HCT116 (cell line): ENCODE measurements around the gene TOP3B. TPM values are rescaled to one million over a fixed set of nuclear protein-coding genes. Genes with fewer than 3 reads are reported as not detected.
A peak's percentile ranks its signal among the peaks of the same experiment; 100 is the strongest.

Experiments
- ATAC-seq: fragments of 200-7000 bp; cut with Tn5 transposase; 2 replicates; pipeline ENCODE4 v1.9.1; 2020; ENCODE audit warnings: mild to moderate bottlenecking, moderate library complexity
- BruUV-seq: library from RNA; stranded (reverse); fragments of 400-500 nt; replicated peaks from 2 replicates; lab custom pipeline; 2021; lab: Mats Ljungman, UMichigan
- CTCF ChIA-PET: fragments of 300-600 bp; sonication (Branson Sonifier 250); formaldehyde crosslinking; loops from one replicate; lab custom pipeline; 2021; ENCODE audit warnings: antibody characterized with exemption; lab: Charles Lee
- POLR2A ChIA-PET: fragments of 300-600, 350-600 bp; sonication (Branson Sonifier 250); formaldehyde crosslinking; loops from one replicate; lab custom pipeline; 2021; ENCODE audit warnings: antibody characterized with exemption; lab: Charles Lee
- RAD21 ChIA-PET, 2 experiments: fragments of 300-600 bp; sonication (Branson Sonifier 250); formaldehyde crosslinking; loops; one replicate each; lab custom pipeline; 2023; ENCODE audit warnings: low total read pairs in 2 of 2; ENCODE audit not compliant: uncharacterized antibody in 2 of 2, unreplicated experiment in 2 of 2, low non-redundant PET in 1 of 2; lab: Charles Lee
- DNase-seq: peaks from one replicate; pipeline ENCODE4 v3.0.0-alpha.2; 2010; ENCODE audit warnings: low read depth, low spot score
- H2AFZ ChIP-seq: fragments of 200-600 bp; shearing (Covaris generic), sonication (generic); 2 replicates; pipeline ENCODE4 v1.6.1; 2017; ENCODE audit warnings: low read depth, mixed run types, mixed read lengths, antibody characterized with exemption, low read length; ENCODE audit not compliant: poor library complexity, severe bottlenecking
- H3K27ac ChIP-seq: 2 replicates; pipeline ENCODE4 v1.5.1; 2012; ENCODE audit warnings: low read depth, low read length
- H3K27me3 ChIP-seq: fragments of 200-600 bp; sonication (generic); 2 replicates; pipeline ENCODE4 v1.6.1; 2016; ENCODE audit warnings: mixed run types, low read length, mixed read lengths; ENCODE audit not compliant: insufficient read depth
- H3K36me3 ChIP-seq, 2 experiments: fragments of 200-500 bp in 1 of 2; fragments of 200-600 bp in 1 of 2; sonication (Bioruptor generic) in 1 of 2; sonication (generic) in 1 of 2; 2 replicates each; pipeline versions ENCODE4 v1.5.1 to v1.6.1; 2014 to 2016; ENCODE audit warnings: low read length in 2 of 2, inconsistent platforms in 1 of 2, mixed read lengths in 1 of 2, mixed run types in 1 of 2; ENCODE audit not compliant: insufficient read depth in 2 of 2, control insufficient read depth in 1 of 2
- H3K4me1 ChIP-seq, 2 experiments: fragments of 200-600 bp in 1 of 2; sonication (generic) in 1 of 2; 2 replicates each; pipeline versions ENCODE4 v1.5.1 to v1.6.1; 2012 to 2017; ENCODE audit warnings: low read length in 2 of 2, inconsistent platforms in 1 of 2, mild to moderate bottlenecking in 1 of 2, mixed read lengths in 1 of 2, mixed run types in 1 of 2, moderate library complexity in 1 of 2; ENCODE audit not compliant: insufficient read depth in 2 of 2, control insufficient read depth in 1 of 2
- H3K4me2 ChIP-seq: fragments of 200-600 bp; sonication (generic); 2 replicates; pipeline ENCODE4 v1.6.1; 2017; ENCODE audit warnings: mixed run types, low read length, mixed read lengths
- H3K4me3 ChIP-seq, 2 experiments: fragments of 200-600 bp in 1 of 2; sonication (generic) in 1 of 2; replicated peaks in 1 of 2; 2 replicates each; pipeline ENCODE4 v1.5.1; 2011 to 2016; ENCODE audit warnings: low read length in 2 of 2, control low read depth in 1 of 2, low read depth in 1 of 2, mild to moderate bottlenecking in 1 of 2, mixed read lengths in 1 of 2, mixed run types in 1 of 2
- H3K79me2 ChIP-seq: fragments of 200-600 bp; sonication (generic); 2 replicates; pipeline ENCODE4 v1.6.1; 2017; ENCODE audit warnings: mild to moderate bottlenecking, mixed run types, low read length, moderate library complexity, mixed read lengths; ENCODE audit not compliant: insufficient read depth
- H3K9ac ChIP-seq: fragments of 200-600 bp; sonication (generic); 2 replicates; pipeline ENCODE4 v1.6.1; 2016; ENCODE audit warnings: low read length, mixed read lengths
- H3K9me2 ChIP-seq: fragments of 200-600 bp; sonication (generic), shearing (Covaris generic); 2 replicates; pipeline ENCODE4 v1.6.1; 2017; ENCODE audit warnings: mixed run types, mild to moderate bottlenecking, moderate library complexity; ENCODE audit not compliant: insufficient read depth
- H3K9me3 ChIP-seq, 2 experiments: fragments of 200-500 bp in 1 of 2; fragments of 200-600 bp in 1 of 2; sonication (Bioruptor generic) in 1 of 2; sonication (generic) in 1 of 2; 2 replicates each; pipeline ENCODE4 v1.6.1; 2014 to 2017; ENCODE audit warnings: low read length in 2 of 2, mixed read lengths in 2 of 2, inconsistent platforms in 1 of 2, low read depth in 1 of 2, mild to moderate bottlenecking in 1 of 2, mixed run types in 1 of 2, moderate library complexity in 1 of 2; ENCODE audit not compliant: control insufficient read depth in 1 of 2, insufficient read depth in 1 of 2
- H4K20me1 ChIP-seq: fragments of 200-600 bp; sonication (generic), shearing (Covaris generic); 2 replicates; pipeline ENCODE4 v1.6.1; 2017; ENCODE audit warnings: mixed run types, mild to moderate bottlenecking, moderate library complexity; ENCODE audit not compliant: insufficient read depth
- ATF3 ChIP-seq: IDR thresholded peaks from 2 replicates; pipeline ENCODE4 v1.6.1; 2012
- CBX3 ChIP-seq: IDR thresholded peaks from 2 replicates; pipeline ENCODE4 v1.6.1; 2012; ENCODE audit warnings: low read depth
- CTCF ChIP-seq, 3 experiments: fragments of 200-600 bp in 1 of 3; sonication (generic) in 1 of 3; IDR thresholded peaks in 2 of 3; conservative IDR thresholded peaks in 1 of 3; 2 replicates each; pipeline ENCODE4 v1.5.1; 2012 to 2017; ENCODE audit warnings: low read depth in 2 of 3, low read length in 2 of 3, antibody characterized with exemption in 1 of 3, borderline replicate concordance in 1 of 3, control low read depth in 1 of 3, mild to moderate bottlenecking in 1 of 3, mixed read lengths in 1 of 3, mixed run types in 1 of 3, moderate library complexity in 1 of 3; ENCODE audit not compliant: insufficient read depth in 1 of 3
- EGR1 ChIP-seq: IDR thresholded peaks from 2 replicates; pipeline ENCODE4 v1.6.1; 2012; ENCODE audit warnings: low read depth
- ELF1 ChIP-seq: IDR thresholded peaks from 2 replicates; pipeline ENCODE4 v1.6.1; 2012; ENCODE audit warnings: low read depth, borderline replicate concordance
- EZH2 ChIP-seq: fragments of 200-600 bp; sonication (generic); IDR thresholded peaks from 2 replicates; pipeline ENCODE4 v1.6.1; 2017; ENCODE audit warnings: antibody characterized with exemption, mixed run types
- POLR2A ChIP-seq: IDR thresholded peaks from 2 replicates; pipeline ENCODE4 v1.7.0; 2011; ENCODE audit warnings: borderline replicate concordance; ENCODE audit not compliant: insufficient read depth, insufficient read length; ENCODE audit errors: extremely low read depth
- POLR2AphosphoS5 ChIP-seq: IDR thresholded peaks from 2 replicates; pipeline ENCODE4 v1.6.1; 2011; ENCODE audit warnings: mild to moderate bottlenecking, low read depth, low read length, moderate library complexity
- REST ChIP-seq: IDR thresholded peaks from 2 replicates; pipeline ENCODE4 v1.6.1; 2012; ENCODE audit warnings: low read depth
- SIN3A ChIP-seq: IDR thresholded peaks from 2 replicates; pipeline ENCODE4 v1.6.1; 2012; ENCODE audit warnings: low read depth
- ZFX ChIP-seq: fragments of 450-650 bp; IDR thresholded peaks from 2 replicates; pipeline ENCODE4 v1.6.1; 2017
- intact Hi-C: fragments of 100-400 bp; cut with micrococcal nuclease; formaldehyde crosslinking; loops from 2 replicates; pipeline ENCODE4 v1.10.0; 2022
- total RNA-seq: library from RNA; stranded (reverse); gene quantifications from one replicate; pipeline ENCODE4 v1.2.1, GENCODE V29; 2021; ENCODE audit not compliant: unreplicated experiment

The TOP3B gene
- total RNA-seq, 1 experiment from 2014 or later: 50.1 TPM

GRCh38 chr22:21984793-21985192 lies 2.2 kb upstream of the TOP3B start:
- ChIA-PET POLR2A (no interaction called here), RAD21 (no interaction called here), CTCF (interaction anchor here (0.9 to 1.7 kb wide), 6 partner anchors 9 to 173 kb away, joined by 3 to 14 read pairs (median 4); no protein-coding TSS in a partner anchor)
- Histone ChIP-seq H3K9me3 (no peaks in the 10 kb centered on the region), H4K20me1 (no peaks in the 10 kb centered on the region), H3K9ac (no peak overlapping the region), H3K36me3 (no peaks in the 10 kb centered on the region), H3K79me2 (peaks cover 27% of the 10 kb centered on the region), H3K4me3 (no peak overlapping the region), H2AFZ (no peak overlapping the region), H3K27ac (no peak overlapping the region), H3K27me3 (no peaks in the 10 kb centered on the region), H3K9me2 (no peaks in the 10 kb centered on the region), H3K4me1 (peaks cover 6 to 10% of the 10 kb centered on the region in 2 experiments; a peak in 3 of 4 replicates), H3K4me2 (no peak overlapping the region)
- intact Hi-C loops: no loop called here
- BruUV-seq: no TSS peak
- TF ChIP-seq CTCF (IDR thresholded peaks at IDR 0.05 in 2 of 3, conservative IDR thresholded peaks at IDR 0.05 in 1 of 3; ENCODE audit: borderline replicate concordance in 1 of 3, insufficient read depth in 1 of 3, low read depth in 2 of 3, low read length in 2 of 3): peak; percentile 11 to 61 (median 56); a peak in 4 of 6 replicates
- no peak for TF ChIP-seq EZH2
- DNase-seq (peak; percentile 19), ATAC-seq (peak; percentile 73)

GRCh38 chr22:21981874-21982273 lies 713 bp downstream of the TOP3B start:
- peak overlapping the region; percentile 70 for H3K27ac ChIP-seq
- ChIA-PET CTCF (interaction anchor here (0.9 to 2.7 kb wide), 3 partner anchors 9 to 43 kb away, joined by 3 to 17 read pairs (median 5); partner anchors contain the start of gene PPM1F), POLR2A (interaction anchor here (1.1 kb wide), 1 partner anchor 11 kb away, joined by 3 read pairs; no protein-coding TSS in a partner anchor)

More at GRCh38 chr22:21981874-21982273, 713 bp downstream of the TOP3B start:
- intact Hi-C loops: no loop called here
- H3K36me3 ChIP-seq: no peaks in the 10 kb centered on the region
- RAD21 ChIA-PET: no interaction called here
- TF ChIP-seq CBX3: no peak
- TF ChIP-seq EGR1: no peak
- no peak for TF ChIP-seq POLR2AphosphoS5
- no peak for TF ChIP-seq REST
- no peak for TF ChIP-seq SIN3A
- no peak for TF ChIP-seq ZFX
- TF ChIP-seq CTCF (IDR thresholded peaks at IDR 0.05 in 2 of 3, conservative IDR thresholded peaks at IDR 0.05 in 1 of 3; ENCODE audit: borderline replicate concordance in 1 of 3, insufficient read depth in 1 of 3, low read depth in 2 of 3, low read length in 2 of 3): no peak
- no peak for TF ChIP-seq ATF3
- TF ChIP-seq POLR2A: no peak
- TF ChIP-seq ELF1: no peak
- no peaks in the 10 kb centered on the region for H3K9me3 ChIP-seq
- no peaks in the 10 kb centered on the region for H3K27me3 ChIP-seq
- H2AFZ ChIP-seq: no peak overlapping the region
- H3K4me2 ChIP-seq: peak overlapping the region; percentile 85
- DNase-seq: no peak
- peaks cover 6 to 10% of the 10 kb centered on the region in 2 experiments; a peak in 3 of 4 replicates for H3K4me1 ChIP-seq
- H3K79me2 ChIP-seq: peaks cover 37% of the 10 kb centered on the region
- H4K20me1 ChIP-seq: no peaks in the 10 kb centered on the region
- no peaks in the 10 kb centered on the region for H3K9me2 ChIP-seq
- no TSS peak for BruUV-seq
- peak overlapping the region; percentile 93 to 99 for H3K4me3 ChIP-seq
- H3K9ac ChIP-seq: peak overlapping the region; percentile 87
- ATAC-seq: no peak
